ENCODE measurements around the gene LRP8. TPM values are rescaled to one million over a fixed set of nuclear protein-coding genes. Genes with fewer than 3 reads are reported as not detected.
A peak's percentile ranks its signal among the peaks of the same experiment; 100 is the strongest.

Gene LRP8
- total RNA-seq, 1 experiment from 2014 or later, result 69.5 TPM

GRCh38 chr1:53349968-53350852, 22.3 kb upstream of the LRP8 start:
- ChIA-PET POLR2A (no interaction called here), CTCF (no interaction called here)
- Mint-ChIP-seq H3K27ac (no peak overlapping the region), H3K9me3 (no peaks in the 10 kb centered on the region), H3K27me3 (ENCODE audit: low read depth) (peaks cover 5% of the 10 kb centered on the region), H3K36me3 (no peaks in the 10 kb centered on the region), H3K4me3 (no peak overlapping the region), H3K4me1 (peaks cover 19% of the 10 kb centered on the region)
- DNase-seq (ENCODE audit: low spot score), result no peak
- ATAC-seq, result peak; percentile 29; the same call in 1 of the 2 replicates
- TF ChIP-seq USF2 (CRISPR knock-in tag; IDR thresholded peaks at IDR 0.05), result no peak

DNA sequence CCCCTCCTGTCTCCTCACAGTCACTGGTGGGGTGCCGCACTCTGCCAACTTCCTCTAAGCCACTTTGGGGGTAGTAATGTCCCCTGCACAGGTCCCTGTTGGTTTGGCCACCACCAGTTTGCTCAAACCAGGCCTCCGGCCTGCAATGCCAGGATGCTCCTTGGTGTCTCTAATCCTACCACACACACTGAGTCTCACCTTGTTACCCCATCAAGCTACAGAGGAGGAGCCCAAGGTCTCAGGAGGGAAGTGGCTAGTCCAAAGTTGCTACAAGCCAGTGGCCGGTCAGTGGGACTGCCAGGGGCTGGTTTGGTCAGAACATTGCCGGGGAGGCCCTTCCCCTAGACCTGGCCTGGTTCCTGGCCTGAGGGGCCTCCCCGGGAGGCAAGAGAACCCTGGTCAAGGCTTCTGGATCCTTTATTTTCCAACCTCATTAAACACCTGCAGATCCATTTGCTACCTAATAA, 21.5 kb upstream of the LRP8 start:
- H3K4me1 Mint-ChIP-seq, result peaks cover 19% of the 10 kb centered on the region
- POLR2A ChIA-PET, result no interaction called here
- no peaks in the 10 kb centered on the region for H3K36me3 Mint-ChIP-seq
- ATAC-seq (no peak; the same call in 1 of the 2 replicates), DNase-seq (ENCODE audit: low spot score) (no peak)
- H3K4me3 Mint-ChIP-seq, result no peak overlapping the region
- no peak overlapping the region for H3K27ac Mint-ChIP-seq
- CTCF ChIA-PET, result no interaction called here
- no peak for TF ChIP-seq CDX4 (CRISPR knock-in tag; IDR thresholded peaks at IDR 0.05; ENCODE audit: borderline replicate concordance)
- TF ChIP-seq, protein P1, sequence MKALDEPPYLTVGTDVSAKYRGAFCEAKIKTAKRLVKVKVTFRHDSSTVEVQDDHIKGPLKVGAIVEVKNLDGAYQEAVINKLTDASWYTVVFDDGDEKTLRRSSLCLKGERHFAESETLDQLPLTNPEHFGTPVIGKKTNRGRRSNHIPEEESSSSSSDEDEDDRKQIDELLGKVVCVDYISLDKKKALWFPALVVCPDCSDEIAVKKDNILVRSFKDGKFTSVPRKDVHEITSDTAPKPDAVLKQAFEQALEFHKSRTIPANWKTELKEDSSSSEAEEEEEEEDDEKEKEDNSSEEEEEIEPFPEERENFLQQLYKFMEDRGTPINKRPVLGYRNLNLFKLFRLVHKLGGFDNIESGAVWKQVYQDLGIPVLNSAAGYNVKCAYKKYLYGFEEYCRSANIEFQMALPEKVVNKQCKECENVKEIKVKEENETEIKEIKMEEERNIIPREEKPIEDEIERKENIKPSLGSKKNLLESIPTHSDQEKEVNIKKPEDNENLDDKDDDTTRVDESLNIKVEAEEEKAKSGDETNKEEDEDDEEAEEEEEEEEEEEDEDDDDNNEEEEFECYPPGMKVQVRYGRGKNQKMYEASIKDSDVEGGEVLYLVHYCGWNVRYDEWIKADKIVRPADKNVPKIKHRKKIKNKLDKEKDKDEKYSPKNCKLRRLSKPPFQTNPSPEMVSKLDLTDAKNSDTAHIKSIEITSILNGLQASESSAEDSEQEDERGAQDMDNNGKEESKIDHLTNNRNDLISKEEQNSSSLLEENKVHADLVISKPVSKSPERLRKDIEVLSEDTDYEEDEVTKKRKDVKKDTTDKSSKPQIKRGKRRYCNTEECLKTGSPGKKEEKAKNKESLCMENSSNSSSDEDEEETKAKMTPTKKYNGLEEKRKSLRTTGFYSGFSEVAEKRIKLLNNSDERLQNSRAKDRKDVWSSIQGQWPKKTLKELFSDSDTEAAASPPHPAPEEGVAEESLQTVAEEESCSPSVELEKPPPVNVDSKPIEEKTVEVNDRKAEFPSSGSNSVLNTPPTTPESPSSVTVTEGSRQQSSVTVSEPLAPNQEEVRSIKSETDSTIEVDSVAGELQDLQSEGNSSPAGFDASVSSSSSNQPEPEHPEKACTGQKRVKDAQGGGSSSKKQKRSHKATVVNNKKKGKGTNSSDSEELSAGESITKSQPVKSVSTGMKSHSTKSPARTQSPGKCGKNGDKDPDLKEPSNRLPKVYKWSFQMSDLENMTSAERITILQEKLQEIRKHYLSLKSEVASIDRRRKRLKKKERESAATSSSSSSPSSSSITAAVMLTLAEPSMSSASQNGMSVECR (CRISPR knock-in tag; IDR thresholded peaks at IDR 0.05; ENCODE audit: borderline replicate concordance), result no peak
- TF ChIP-seq ZNF263 (CRISPR knock-in tag; IDR thresholded peaks at IDR 0.05; ENCODE audit: low read depth), result no peak
- TF ChIP-seq KAT7 (CRISPR knock-in tag; IDR thresholded peaks at IDR 0.05; ENCODE audit: borderline replicate concordance), result no peak
- no peak for TF ChIP-seq E2F4 (CRISPR knock-in tag; IDR thresholded peaks at IDR 0.05; ENCODE audit: borderline replicate concordance, low read depth)
- TF ChIP-seq STAT6 (CRISPR knock-in tag; conservative IDR thresholded peaks at IDR 0.05; ENCODE audit: low read depth), result no peak
- TF ChIP-seq PRDM15 (CRISPR knock-in tag; IDR thresholded peaks at IDR 0.05), result no peak
- peaks cover 6% of the 10 kb centered on the region for H3K27me3 Mint-ChIP-seq (ENCODE audit: low read depth)
- H3K9me3 Mint-ChIP-seq, result no peaks in the 10 kb centered on the region
